Mesendoderm (in vitro differentiated cells): ENCODE results near the gene PTPN2.
A peak's percentile ranks its signal among the peaks of the same experiment; 100 is the strongest.

Experiments
- DNase-seq: peaks from one replicate; pipeline ENCODE4 v3.0.0; 2013
- H2AK5ac ChIP-seq: 2 replicates; pipeline ENCODE4 v1.6.1; 2013; ENCODE audit warnings: low read length, inconsistent platforms
- H2BK120ac ChIP-seq: 2 replicates; pipeline ENCODE4 v1.6.1; 2013; ENCODE audit warnings: low read depth, mild to moderate bottlenecking, low read length, moderate library complexity, mixed read lengths
- H2BK15ac ChIP-seq: replicated peaks from 2 replicates; pipeline ENCODE4 v1.6.1; 2013; ENCODE audit warnings: low read depth, mild to moderate bottlenecking, moderate library complexity
- H2BK5ac ChIP-seq: 2 replicates; pipeline ENCODE4 v1.6.1; 2013; ENCODE audit warnings: low read length, inconsistent platforms
- H3K18ac ChIP-seq: 2 replicates; pipeline ENCODE4 v1.6.1; 2013; ENCODE audit warnings: mild to moderate bottlenecking, low read length, mixed read lengths
- H3K23ac ChIP-seq: one replicate; pipeline ENCODE4 v1.6.1; 2013; ENCODE audit warnings: low read length
- H3K27ac ChIP-seq: 2 replicates; pipeline ENCODE4 v1.5.1; 2013; ENCODE audit warnings: low read depth, mild to moderate bottlenecking, inconsistent platforms, low read length, moderate library complexity
- H3K27me3 ChIP-seq: 2 replicates; pipeline ENCODE4 v1.6.1; 2013; ENCODE audit warnings: low read length, control low read depth, mild to moderate bottlenecking, inconsistent platforms; ENCODE audit not compliant: insufficient read depth, poor library complexity
- H3K36me3 ChIP-seq: 2 replicates; pipeline ENCODE4 v1.6.1; 2013; ENCODE audit warnings: low read length, inconsistent platforms; ENCODE audit not compliant: control insufficient read depth, insufficient read depth
- H3K4ac ChIP-seq: one replicate; pipeline ENCODE4 v1.6.1; 2013; ENCODE audit warnings: low read depth, mild to moderate bottlenecking, low read length, moderate library complexity
- H3K4me1 ChIP-seq: 2 replicates; pipeline ENCODE4 v1.6.1; 2013; ENCODE audit warnings: low read depth, low read length, inconsistent platforms; ENCODE audit not compliant: control insufficient read depth
- H3K4me2 ChIP-seq: 2 replicates; pipeline ENCODE4 v1.6.1; 2013; ENCODE audit warnings: low read length
- H3K4me3 ChIP-seq: 2 replicates; pipeline ENCODE4 v1.5.1; 2013; ENCODE audit warnings: mild to moderate bottlenecking, low read length
- H3K56ac ChIP-seq: one replicate; pipeline ENCODE4 v1.6.1; 2013; ENCODE audit warnings: low read length
- H3K79me1 ChIP-seq: 2 replicates; pipeline ENCODE4 v1.6.1; 2013; ENCODE audit warnings: low read length, inconsistent platforms
- H3K79me2 ChIP-seq: 2 replicates; pipeline ENCODE4 v1.6.1; 2013; ENCODE audit warnings: mild to moderate bottlenecking, low read length; ENCODE audit not compliant: control insufficient read depth, insufficient read depth
- H3K9ac ChIP-seq: 2 replicates; pipeline ENCODE4 v1.6.1; 2013; ENCODE audit warnings: low read length, inconsistent platforms
- H4K5ac ChIP-seq: one replicate; pipeline ENCODE4 v1.6.1; 2013; ENCODE audit warnings: low read length
- H4K8ac ChIP-seq: one replicate; pipeline ENCODE4 v1.6.1; 2013; ENCODE audit warnings: low read depth, mild to moderate bottlenecking, control low read depth, low read length, moderate library complexity
- WGBS: extraction: QIAGEN DNeasy Blood & Tissue Kit; methylation state at CpG from one replicate; pipeline ENCODE4 v1.1.7; 2013; ENCODE audit warnings: low lambda C conversion rate, missing lambda C conversion rate; ENCODE audit not compliant: insufficient coverage; ENCODE audit errors: extremely low coverage; 5-methylcytosine and 5-hydroxymethylcytosine counted together

PTPN2 gene

GRCh38 chr18:12819841-12820240 is 64.2 kb downstream of the PTPN2 start:
- no CpG with 5 or more reads among the region's 5 CpGs for WGBS
- no peak overlapping the region for H3K27ac ChIP-seq
- no peak overlapping the region for H2BK5ac ChIP-seq
- H2BK120ac ChIP-seq, result no peak overlapping the region
- H4K8ac ChIP-seq, result no peak overlapping the region
- H3K18ac ChIP-seq, result no peak overlapping the region
- no peaks in the 10 kb centered on the region for H3K79me2 ChIP-seq
- H3K23ac ChIP-seq, result no peak overlapping the region
- no peak overlapping the region for H2AK5ac ChIP-seq
- H3K4me2 ChIP-seq, result no peak overlapping the region
- no peak overlapping the region for H3K4me3 ChIP-seq
- peak overlapping the region; percentile 36 for H3K56ac ChIP-seq
- no peak for DNase-seq
- no peak overlapping the region for H2BK15ac ChIP-seq
- no peaks in the 10 kb centered on the region for H3K36me3 ChIP-seq
- H4K5ac ChIP-seq, result no peak overlapping the region
- peaks cover 9% of the 10 kb centered on the region for H3K4me1 ChIP-seq
- H3K27me3 ChIP-seq, result no peaks in the 10 kb centered on the region
- no peak overlapping the region for H3K4ac ChIP-seq
- H3K79me1 ChIP-seq, result no peaks in the 10 kb centered on the region
- H3K9ac ChIP-seq, result peak overlapping the region; percentile 27

GRCh38 chr18:12819322-12819721 is 64.7 kb downstream of the PTPN2 start:
- Histone ChIP-seq H3K18ac (no peak overlapping the region), H3K4me3 (no peak overlapping the region), H2BK5ac (no peak overlapping the region), H2BK120ac (no peak overlapping the region), H3K4me1 (peaks cover 9% of the 10 kb centered on the region), H2AK5ac (no peak overlapping the region), H3K4me2 (no peak overlapping the region), H3K27ac (no peak overlapping the region), H3K27me3 (no peaks in the 10 kb centered on the region), H4K5ac (no peak overlapping the region), H3K79me1 (no peaks in the 10 kb centered on the region), H3K56ac (no peak overlapping the region), H3K36me3 (no peaks in the 10 kb centered on the region), H3K9ac (no peak overlapping the region), H3K23ac (no peak overlapping the region), H3K79me2 (no peaks in the 10 kb centered on the region), H4K8ac (no peak overlapping the region), H2BK15ac (no peak overlapping the region), H3K4ac (no peak overlapping the region)
- 100% methylated on average over 1 of the region's 3 CpGs for WGBS
- DNase-seq, result no peak

- Histone ChIP-seq H3K36me3 (no peaks in the 10 kb centered on the region), H3K4ac (no peak overlapping the region), H3K23ac (no peak overlapping the region), H3K9ac (no peak overlapping the region), H3K27ac (no peak overlapping the region), H3K4me3 (no peak overlapping the region), H3K18ac (no peak overlapping the region), H4K5ac (no peak overlapping the region), H2BK15ac (no peak overlapping the region), H2BK5ac (no peak overlapping the region), H2AK5ac (no peak overlapping the region), H3K4me2 (no peak overlapping the region), H3K27me3 (no peaks in the 10 kb centered on the region), H3K4me1 (peaks cover 9% of the 10 kb centered on the region), H2BK120ac (no peak overlapping the region), H4K8ac (no peak overlapping the region), H3K56ac (no peak overlapping the region), H3K79me1 (no peaks in the 10 kb centered on the region), H3K79me2 (no peaks in the 10 kb centered on the region)
- no CpG with 5 or more reads among the region's 3 CpGs for WGBS
- no peak for DNase-seq
These were observed 65.8 kb downstream of the PTPN2 start for GRCh38 chr18:12818243-12818642.

GRCh38 chr18:12816451-12816850 is 67.6 kb downstream of the PTPN2 start:
- Histone ChIP-seq H3K79me2 (no peaks in the 10 kb centered on the region), H4K5ac (no peak overlapping the region), H2BK120ac (no peak overlapping the region), H3K4ac (no peak overlapping the region), H2BK15ac (no peak overlapping the region), H2BK5ac (no peak overlapping the region), H3K36me3 (no peaks in the 10 kb centered on the region), H3K27me3 (no peaks in the 10 kb centered on the region), H3K27ac (no peak overlapping the region), H2AK5ac (no peak overlapping the region), H4K8ac (no peak overlapping the region), H3K79me1 (no peaks in the 10 kb centered on the region), H3K56ac (no peak overlapping the region), H3K4me2 (no peak overlapping the region), H3K23ac (no peak overlapping the region), H3K18ac (no peak overlapping the region), H3K9ac (no peak overlapping the region), H3K4me3 (no peak overlapping the region), H3K4me1 (peaks cover 6% of the 10 kb centered on the region)
- whole genome bisulfite sequencing, result no CpG with 5 or more reads among the region's 2 CpGs
- no peak for DNase-seq

- no peak overlapping the region for H3K9ac ChIP-seq
- H2BK15ac ChIP-seq, result no peak overlapping the region
- H3K27me3 ChIP-seq, result no peaks in the 10 kb centered on the region
- no CpG with 5 or more reads among the region's 6 CpGs for WGBS
- no peaks in the 10 kb centered on the region for H3K79me1 ChIP-seq
- no peak overlapping the region for H3K23ac ChIP-seq
- H4K8ac ChIP-seq, result no peak overlapping the region
- H2BK120ac ChIP-seq, result no peak overlapping the region
- no peak for DNase-seq
- H3K4me2 ChIP-seq, result no peak overlapping the region
- no peak overlapping the region for H2BK5ac ChIP-seq
- H3K36me3 ChIP-seq, result no peaks in the 10 kb centered on the region
- no peaks in the 10 kb centered on the region for H3K79me2 ChIP-seq
- H4K5ac ChIP-seq, result no peak overlapping the region
- H2AK5ac ChIP-seq, result no peak overlapping the region
- no peak overlapping the region for H3K4ac ChIP-seq
- H3K4me1 ChIP-seq, result no peaks in the 10 kb centered on the region
- H3K18ac ChIP-seq, result no peak overlapping the region
- H3K56ac ChIP-seq, result no peak overlapping the region
- no peak overlapping the region for H3K4me3 ChIP-seq
- no peak overlapping the region for H3K27ac ChIP-seq
These were observed 72.7 kb downstream of the PTPN2 start for GRCh38 chr18:12811191-12811950.
